NCI-H82 (cell line): ENCODE results near the gene ZP1.
"Not testable (repeated sequence)": the region's sequence is repeated elsewhere in the genome, so short reads cannot be mapped to it uniquely, and the experiment has no call there.

Source experiments
- DNase-seq: peaks from one replicate; lab custom pipeline; 2025; lab: John Stamatoyannopoulos, UW

The ZP1 gene, protein sequence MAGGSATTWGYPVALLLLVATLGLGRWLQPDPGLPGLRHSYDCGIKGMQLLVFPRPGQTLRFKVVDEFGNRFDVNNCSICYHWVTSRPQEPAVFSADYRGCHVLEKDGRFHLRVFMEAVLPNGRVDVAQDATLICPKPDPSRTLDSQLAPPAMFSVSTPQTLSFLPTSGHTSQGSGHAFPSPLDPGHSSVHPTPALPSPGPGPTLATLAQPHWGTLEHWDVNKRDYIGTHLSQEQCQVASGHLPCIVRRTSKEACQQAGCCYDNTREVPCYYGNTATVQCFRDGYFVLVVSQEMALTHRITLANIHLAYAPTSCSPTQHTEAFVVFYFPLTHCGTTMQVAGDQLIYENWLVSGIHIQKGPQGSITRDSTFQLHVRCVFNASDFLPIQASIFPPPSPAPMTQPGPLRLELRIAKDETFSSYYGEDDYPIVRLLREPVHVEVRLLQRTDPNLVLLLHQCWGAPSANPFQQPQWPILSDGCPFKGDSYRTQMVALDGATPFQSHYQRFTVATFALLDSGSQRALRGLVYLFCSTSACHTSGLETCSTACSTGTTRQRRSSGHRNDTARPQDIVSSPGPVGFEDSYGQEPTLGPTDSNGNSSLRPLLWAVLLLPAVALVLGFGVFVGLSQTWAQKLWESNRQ

DNA sequence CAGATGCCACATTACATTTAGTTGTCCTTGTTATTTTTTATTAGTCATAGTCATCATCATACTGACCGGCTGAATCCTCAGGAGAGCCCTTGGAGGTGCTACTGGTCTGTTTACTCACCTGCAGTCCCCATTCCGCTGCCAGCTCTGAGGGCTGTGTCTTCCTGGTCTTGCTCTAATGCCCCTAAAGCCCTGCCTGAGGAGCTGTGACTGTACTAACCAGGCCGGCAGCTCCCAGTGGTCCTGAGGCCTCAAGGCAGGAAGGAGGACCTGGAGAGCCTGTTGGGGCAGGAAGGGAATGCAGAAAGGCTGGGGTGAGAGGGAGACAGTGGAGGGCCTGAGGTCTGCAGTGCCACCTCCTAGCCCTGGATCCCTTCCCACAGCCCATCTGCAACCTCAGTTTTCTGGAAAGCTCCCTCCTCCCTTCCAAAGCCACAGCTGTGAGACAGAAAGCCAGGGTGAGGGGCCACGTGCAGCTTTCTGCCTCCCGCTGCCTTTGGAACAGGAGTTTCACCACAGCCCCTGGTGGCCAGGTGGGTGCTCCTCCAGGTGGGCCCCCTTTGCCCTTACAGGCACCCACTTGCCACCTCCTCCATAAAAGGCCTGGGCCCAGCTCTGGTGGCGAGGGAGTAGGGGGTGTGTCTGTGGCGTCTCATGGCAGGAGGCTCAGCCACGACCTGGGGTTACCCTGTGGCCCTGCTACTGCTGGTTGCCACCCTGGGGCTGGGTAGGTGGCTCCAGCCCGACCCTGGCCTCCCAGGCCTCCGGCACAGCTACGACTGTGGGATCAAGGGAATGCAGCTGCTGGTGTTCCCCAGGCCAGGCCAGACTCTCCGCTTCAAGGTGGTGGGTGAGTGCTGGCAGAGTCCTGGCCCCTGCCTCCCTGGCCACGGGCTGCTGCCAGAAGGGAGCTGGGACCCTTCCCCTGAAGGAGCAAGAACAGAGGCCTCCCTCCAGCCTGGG, at the start of gene ZP1:
Gene ZP1 (plus strand): TSS at position 632 of the 960 bp plus-strand sequence. CDS start 20 bp downstream, at position 652.
- no peak for DNase-seq

DNA sequence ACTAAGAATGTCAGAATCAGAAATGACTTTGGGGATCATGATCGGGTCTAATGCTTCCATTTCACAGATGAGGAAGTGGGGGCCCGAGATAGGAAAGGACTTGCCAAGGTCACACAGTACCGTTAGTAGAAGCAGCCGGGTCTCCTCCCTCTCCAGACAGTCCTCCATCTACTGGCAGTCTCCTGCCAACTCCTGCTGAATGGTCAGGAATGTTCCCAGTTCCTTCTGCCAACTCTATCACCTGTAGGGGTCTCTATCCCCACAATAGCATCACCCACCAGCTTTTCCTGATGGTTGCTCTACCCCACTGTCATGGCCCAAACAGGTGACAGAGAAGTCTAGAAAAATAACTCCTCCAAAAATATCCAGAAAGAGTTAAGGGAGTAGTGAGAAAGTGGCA, 49.3 kb upstream of the ZP1 start:
- no peak for DNase-seq

DNA sequence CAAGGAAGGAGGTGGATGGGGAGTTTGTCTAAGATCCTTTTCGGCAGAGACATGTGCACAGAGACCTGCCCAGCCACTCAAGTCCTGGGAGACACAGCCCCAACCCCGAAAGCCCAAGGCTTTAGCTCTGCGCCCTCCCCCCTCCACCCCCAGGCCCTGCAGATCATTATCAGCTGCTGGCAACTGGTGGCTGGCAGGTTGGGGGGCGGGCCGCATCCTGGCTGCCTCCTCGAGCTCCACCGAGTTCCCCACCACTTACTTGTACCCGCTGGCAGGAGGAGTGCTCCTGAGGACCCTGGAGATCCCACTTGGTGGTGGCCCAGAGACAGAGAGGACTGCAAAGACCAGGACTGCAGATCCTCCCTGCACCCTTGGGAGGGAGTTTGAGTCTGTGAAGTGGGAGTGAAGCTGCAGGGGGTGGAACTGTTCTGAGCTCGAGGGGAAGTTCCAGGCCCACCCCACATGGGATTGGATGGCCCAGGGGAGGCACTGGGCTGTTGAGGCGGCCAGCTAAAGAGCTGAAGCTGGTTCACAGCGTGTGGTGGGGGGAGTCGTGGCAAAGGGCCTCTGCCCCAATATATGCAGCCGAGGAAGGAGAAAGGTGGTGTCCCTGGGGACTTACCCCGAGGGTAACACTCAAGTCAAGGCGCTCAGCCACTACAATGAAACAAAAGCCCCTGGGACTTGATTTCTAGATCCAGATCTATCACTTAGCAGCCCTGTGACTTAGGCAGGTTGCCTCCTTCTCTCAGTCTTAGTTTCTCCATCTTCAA, 45.3 kb upstream of the ZP1 start:
- no peak for DNase-seq

DNA sequence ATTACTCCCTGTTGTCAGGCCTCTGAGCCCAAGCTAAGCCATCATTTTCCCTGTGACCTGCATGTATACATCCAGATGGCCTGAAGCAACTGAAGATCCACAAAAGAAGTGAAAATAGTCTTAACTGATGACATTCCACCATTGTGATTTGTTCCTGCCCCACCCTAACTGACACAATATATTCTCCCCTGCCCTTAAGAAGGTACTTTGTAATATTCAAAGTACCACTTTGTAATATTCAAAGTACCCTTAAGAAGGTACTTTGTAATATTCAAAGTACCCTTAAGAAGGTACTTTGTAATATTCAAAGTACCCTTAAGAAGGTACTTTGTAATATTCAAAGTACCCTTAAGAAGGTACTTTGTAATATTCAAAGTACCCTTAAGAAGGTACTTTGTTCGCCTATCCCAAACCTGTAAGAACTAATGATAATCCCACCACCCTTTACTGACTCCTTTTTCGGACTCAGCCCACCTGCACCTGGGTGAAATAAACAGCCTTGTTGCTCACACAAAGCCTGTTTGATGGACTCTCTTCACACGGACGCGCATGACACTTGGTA, 43.5 kb upstream of the ZP1 start:
- DNase-seq: not testable (repeated sequence)

DNA sequence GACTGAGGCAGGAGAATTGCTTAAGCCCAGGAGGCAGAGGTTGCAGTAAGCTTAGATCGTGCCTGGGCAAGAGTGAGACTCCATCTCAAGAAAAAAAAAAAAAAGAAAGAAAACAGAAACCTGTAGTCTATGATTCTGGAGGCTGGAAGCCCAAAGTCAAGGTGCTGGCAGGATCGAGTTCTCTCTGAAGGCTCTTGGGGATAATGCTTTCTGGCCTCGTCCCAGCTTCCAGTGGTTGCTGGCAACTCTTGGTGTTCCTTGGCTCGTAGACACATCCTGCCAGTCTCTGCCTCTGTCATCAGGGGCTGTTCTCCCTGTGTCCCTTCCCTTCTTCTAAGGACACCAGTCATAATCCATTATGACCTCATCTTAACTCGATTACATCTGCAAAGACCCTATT, 42.2 kb upstream of the ZP1 start:
- DNase-seq: no peak

DNA sequence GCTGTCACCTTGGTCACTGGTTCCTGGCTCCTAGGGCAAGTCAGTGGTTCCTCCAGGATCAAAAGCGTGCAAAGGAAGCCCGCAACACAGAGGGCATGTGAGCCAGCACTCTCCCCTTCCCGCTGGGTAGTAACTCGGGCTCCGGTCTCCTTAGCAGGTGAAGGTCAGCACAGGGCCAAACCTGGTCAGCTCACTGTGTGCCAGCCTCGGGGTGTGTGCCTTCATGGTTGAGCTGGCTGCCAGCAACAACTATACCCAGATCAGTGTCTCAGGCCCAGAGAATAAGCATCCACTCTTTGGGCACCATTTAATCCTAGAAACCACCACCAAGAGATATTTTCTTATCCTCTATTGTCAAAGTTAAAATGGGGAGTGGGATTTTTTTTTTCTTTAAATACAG, 41.6 kb upstream of the ZP1 start:
- DNase-seq: no peak

DNA sequence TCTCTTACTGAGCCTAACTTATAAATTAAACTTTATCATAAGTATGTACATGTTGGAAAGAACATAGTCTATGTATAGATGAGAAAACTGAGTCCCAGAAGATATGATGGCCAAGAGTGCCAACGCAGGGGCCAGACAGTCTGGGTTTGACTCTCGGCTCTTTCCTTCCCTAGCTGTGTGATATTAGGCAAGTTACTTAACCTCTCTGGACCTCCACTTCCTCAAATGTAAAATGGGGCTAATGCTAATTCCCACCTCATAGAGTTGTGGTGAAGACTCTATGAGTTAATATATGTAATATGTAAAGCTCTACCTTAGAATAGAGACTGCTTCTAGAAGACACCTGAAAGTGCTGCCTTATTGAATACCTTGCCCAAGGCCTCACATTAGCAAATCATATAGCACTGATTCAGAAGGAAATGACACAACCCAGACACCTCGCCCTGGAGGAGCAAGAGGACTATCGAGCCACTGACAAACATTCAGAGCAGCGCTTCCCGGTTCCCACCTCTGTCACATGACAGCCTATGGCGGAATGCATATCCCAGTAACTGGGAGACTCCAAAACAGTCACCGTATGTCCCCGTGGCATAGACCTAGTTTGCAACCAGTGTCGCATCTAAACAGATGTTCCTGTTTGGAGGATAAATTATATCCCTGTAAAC, 36.7 kb upstream of the ZP1 start:
- DNase-seq: no peak

DNA sequence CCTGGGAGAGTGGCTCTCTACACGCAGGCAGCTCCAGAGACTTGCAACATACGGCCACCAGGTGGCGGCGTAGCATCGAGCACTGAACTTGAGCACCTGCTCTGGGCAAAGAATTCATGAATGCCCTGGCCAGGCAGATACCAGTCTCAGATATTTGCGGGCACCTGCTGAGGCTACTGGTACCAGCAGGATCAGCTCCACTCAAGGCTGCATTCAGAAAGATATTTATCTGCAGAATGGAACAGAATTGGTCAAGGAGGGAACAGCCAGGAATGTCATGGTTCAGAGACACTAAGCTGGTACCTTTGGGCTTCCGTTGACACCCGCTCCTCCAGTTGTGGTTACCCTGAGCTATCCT, 36.2 kb upstream of the ZP1 start:
- DNase-seq: peak; percentile 78

DNA sequence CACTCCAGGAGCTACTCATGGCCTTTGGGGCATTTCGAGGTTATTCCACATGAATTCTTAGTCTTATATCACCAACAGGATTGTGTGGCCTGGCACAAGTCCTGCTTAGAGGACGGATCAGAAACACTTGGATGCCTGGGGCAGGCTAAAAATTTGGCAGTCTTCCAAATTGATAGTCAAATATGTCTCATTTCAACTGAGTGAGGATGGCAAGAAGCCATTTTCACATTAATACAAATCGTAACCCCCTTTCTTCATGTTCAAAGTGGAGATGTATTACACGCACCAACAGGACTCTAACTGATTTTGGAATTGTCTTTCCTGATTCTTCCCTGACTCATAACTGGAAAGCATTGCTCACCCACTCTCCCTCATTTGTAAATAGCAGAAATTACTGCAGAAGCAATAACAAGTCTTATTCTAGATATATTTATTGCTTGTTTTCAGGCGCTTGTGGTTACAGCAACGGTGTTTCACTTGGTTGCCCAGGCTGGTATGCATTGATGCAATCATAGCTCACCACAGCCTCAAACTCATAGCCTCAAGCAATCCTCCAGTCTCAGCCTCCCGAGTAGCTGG, 35.8 kb upstream of the ZP1 start:
- DNase-seq: no peak

DNA sequence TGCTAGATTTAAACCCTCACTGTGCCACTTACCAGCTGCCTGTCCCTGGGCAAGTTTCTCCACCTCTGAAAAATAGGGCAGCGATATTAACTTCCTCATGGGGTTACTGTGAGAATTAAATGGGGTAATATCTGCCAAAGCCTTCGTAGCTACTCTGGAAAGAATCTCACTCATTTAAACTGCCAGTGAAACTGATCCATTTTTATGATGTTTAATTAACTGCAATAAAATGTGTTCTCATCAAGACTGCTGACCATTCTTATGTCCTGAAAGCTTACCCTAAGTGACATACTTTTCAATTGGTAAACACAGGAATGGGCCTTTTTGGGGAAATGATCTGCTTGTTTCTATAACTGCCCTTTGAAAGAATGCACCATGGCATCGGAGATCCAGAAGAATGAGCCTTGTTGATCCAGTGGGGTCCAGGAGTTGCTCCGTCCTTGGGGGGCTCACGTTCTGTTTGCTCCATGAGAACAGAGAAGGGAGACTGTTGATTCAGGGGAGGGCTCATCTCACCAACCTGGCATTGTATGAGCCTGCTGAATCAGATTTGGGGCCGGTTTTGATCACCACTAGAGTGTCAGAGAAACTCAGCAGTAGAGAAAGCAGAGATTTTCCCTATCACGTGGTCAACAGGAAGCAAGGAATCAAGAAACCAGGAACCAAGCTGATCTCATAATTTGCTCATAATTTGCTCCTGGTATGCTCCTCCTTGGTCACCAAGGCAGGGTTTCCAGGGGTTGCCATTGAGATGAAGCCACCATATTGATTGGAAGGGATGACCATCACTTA, 32.4 kb upstream of the ZP1 start:
- no peak for DNase-seq

DNA sequence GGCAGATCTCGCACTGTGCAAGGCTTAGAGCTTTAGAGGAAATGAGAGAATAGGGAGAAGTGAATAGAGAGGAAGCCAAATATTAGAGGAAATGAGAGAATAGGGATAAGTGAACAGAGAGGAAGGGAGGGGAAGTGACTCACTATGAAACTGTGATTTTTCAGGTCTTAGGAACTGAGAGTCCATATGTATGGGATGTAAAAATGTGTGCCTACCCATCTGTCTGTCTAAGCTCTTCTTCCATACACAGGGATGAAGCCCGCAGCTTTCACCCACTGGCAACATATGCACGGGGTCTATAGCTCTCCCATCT, 31.9 kb upstream of the ZP1 start:
- DNase-seq: no peak

DNA sequence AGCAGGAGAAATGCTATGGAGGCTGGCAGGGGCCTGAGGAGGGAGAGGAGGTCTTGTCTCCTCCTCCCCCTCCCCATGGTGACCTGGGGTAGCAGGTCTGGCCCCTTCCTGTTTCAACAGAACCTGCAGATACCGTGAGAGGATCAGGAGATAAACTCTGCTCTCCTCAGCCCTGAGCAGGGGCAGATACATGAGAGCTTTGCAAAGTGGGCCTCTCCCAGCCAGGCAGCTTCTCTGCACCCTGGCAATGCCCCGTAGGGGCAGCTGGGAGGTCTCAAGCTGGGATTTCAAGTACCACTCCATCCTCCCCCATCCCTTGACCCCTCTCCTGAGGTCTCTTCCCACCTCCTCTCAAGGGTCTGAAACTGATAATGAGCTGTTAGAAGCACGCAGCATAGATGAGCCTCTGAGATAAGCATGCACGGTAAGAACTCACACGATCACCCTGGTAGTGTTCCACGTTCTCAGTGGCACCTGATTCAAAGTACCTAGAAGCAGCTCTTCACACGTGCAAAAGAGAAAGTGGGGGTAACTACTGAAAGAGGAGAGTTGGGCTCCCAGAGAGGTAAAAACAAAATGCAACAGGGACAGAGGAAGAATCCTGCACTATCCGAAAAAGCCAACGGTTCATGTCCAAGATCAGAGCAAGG, 30.4 kb upstream of the ZP1 start:
- no peak for DNase-seq

DNA sequence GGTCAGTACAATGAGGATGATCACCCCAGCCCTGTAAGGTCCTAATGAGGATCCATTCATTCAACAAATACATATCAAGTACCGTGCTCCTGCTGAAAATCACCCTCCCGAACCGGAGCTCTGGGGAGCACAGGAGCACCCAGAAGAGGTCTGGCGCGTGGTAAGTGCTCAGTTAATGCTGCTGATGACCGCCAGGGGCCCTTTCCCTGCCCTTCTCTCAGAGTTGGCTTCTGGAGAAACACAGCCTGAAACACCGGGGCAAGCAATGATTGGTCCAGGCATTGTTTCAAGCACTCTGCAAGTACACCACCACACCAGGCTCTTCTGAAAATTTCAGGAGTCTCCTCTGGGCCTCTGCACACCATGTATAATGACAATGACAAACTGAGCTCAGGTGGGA, 29.2 kb upstream of the ZP1 start:
- DNase-seq: no peak

DNA sequence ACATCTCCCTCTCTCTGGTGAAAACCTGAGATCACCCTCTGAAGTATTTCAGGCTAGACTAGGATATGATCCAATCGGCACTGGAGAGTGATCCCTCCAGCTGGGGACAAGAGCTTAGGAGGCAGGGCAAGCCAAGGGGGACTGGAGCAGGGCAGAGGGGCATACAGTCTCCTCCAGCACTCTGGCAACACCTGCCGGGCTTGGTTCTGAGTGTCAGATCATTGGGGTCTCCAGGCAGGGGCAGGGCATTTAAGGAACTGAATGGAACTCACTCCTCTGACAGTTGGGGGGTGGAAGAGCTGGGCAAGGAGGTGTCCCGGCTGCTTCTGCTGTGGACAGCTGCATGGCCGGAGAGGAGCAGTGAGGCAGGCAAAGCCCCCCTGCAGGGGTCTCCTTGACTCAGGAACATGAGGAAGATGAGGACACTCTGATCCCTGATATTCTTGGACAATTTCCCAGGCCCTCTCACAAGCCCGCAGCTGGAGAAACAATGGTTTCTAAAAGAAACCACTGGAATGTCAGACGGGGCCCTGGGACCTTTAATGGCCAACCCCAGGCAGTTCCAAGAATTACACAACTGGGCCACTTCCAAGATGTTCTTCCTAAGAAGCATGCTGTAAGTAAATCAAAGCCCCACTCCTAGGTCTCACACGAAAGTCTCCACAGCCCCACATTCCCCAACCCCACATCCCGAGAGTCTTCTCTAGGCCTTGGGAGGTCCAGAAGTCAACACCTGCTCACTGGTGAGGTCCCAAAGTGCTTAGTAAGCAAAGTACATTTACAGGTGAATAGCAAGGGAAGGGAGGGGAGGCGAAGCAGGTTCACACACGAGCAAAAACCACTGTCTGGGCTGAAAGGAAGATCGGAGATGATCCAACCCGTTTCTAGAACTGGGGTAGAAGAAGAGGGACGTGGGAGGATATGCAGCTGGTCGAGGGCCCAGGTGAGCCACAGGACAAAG, 26.6 kb upstream of the ZP1 start:
- DNase-seq: no peak

DNA sequence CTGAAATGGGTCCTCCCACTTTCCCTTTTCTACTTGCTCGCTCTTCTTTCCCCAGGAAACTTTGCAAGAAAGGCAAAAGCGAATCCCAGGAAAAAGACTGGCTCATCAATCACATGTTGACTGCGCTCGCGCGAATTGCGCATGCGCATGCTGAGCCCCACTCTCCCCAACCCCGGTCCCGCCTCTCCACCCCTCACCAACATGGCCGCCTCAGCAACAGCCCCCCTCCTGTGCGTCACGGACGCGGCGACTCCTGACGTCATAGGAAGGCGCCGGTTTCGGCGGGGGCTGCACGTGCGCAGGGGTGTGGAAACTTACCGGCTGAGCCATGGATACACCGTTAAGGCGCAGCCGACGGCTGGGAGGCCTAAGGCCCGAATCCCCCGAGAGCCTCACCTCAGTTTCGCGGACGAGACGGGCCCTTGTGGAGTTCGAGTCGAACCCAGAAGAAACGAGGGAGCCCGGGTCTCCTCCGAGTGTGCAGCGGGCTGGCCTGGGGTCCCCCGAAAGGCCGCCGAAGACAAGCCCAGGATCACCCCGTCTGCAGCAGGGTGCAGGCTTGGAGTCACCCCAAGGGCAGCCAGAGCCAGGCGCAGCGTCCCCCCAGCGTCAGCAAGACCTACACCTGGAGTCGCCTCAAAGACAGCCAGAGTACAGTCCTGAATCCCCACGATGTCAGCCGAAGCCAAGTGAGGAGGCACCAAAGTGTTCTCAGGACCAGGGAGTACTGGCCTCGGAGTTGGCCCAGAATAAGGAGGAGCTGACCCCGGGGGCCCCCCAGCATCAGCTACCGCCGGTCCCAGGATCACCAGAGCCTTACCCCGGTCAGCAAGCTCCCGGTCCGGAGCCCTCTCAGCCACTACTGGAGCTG, 25.3 kb upstream of the ZP1 start, which contains the start of gene CCDC86:
Gene CCDC86 (plus strand): TSS at position 317 of the 871 bp plus-strand sequence. CDS start 12 bp downstream, at position 329.
- DNase-seq: peak; percentile 94

DNA sequence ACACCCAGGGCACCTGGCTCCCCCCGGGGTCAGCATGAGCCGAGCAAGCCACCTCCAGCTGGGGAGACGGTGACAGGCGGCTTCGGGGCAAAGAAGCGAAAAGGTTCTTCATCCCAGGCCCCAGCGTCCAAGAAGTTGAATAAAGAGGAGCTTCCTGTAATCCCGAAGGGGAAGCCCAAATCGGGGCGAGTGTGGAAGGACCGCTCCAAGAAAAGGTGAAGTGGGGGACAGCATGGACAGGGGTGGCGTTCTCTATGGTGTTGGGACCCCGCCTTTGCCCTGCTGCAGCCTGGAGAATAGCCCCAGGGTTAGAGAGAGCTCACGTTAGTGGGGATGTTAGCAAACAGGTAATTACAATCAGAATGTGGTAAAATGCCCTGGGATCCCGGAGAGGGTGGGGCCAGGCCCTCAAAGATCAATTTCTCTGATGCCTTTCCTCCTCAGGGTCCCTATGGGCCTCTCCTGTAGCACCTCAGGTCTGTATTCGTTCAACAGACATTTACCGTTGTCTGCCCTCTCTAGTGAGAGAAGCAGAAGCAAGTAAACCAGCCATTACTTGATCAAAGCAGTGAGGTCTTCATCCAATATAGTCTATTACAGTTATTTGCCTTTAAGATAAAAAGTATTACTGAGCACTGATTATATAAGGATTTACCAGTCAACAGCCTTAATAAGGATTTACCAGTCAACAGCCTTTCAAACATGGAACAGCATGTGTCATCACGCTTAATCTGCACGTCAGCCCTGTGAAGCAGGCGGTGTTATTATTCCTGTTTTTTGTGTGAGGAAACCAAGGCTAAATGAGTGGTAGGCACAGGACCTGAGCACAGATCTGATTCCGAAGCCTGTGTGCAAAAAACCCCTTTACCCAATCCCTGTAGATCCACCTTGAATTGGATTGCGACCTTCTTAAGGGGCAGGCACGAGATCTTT, 24.4 kb upstream of the ZP1 start:
- peak; percentile 66 for DNase-seq
